Stimulated activated CD4-positive, alpha-beta T cell treated with anti-CD3 and anti-CD28 coated beads, Interleukin-12 subunit alpha, Interleukin-12 subunit beta, amount 100 ng/mL, for 4 hours (primary cell): ENCODE measurements around the gene ITGA7.
"Not testable (repeated sequence)": the region's sequence is repeated elsewhere in the genome, so short reads cannot be mapped to it uniquely, and the experiment has no call there.

Experiments used
- DNase-seq: peaks from one replicate; pipeline ENCODE4 v3.0.0-alpha.2; 2020

The ITGA7 gene

GRCh38 chr12:55679691-55680090 lies 28.0 kb downstream of the ITGA7 start:
- no peak for DNase-seq

DNA sequence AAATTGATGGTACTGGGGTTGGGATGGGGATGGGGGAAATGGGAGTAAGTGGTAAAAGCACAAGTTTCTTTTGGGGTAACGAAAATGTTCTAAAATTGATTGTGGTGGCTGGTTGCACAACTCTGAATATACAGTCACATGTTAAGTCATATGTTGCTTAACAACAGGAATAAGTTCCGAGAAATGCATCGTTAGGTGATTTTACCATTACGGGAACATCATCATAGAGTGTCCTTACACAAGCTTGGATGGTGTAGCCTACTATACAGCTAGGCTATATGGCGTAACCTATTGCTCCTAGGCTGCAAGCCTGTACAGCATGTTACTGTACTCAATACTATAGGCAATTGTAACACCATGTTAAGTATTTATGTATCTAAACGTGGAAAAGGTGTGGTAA lies 31.0 kb downstream of the ITGA7 start:
- no peak for DNase-seq

- no peak for DNase-seq
These were observed 32.0 kb downstream of the ITGA7 start for GRCh38 chr12:55675666-55676065.

- no peak for DNase-seq
These were observed 34.1 kb downstream of the ITGA7 start for GRCh38 chr12:55673638-55674037.

- no peak for DNase-seq
These were observed 36.0 kb downstream of the ITGA7 start for GRCh38 chr12:55671746-55672145.

- no peak for DNase-seq
These were observed 37.4 kb downstream of the ITGA7 start for GRCh38 chr12:55670276-55670675.

DNA sequence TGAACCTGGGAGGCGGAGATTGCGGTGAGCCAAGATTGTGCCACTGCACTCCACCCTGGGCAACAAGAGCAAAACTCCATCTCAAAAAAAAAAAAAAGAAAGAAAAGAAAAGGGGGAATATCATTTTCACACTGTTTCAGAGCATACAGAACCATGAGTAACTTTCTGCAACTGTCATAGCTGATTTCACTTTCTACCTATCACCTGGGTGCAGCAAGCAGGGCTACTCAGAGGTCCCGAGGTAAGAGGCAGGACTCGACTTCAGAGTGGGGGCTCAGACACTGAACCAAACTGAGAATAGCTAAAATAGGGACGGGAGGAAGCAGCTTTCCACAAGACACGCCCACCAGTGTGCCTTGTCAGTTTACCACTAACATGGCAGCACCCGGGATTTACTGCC lies 41.2 kb downstream of the ITGA7 start:
- DNase-seq: no peak

- no peak for DNase-seq
These were observed 42.9 kb downstream of the ITGA7 start for GRCh38 chr12:55664826-55665225.

DNA sequence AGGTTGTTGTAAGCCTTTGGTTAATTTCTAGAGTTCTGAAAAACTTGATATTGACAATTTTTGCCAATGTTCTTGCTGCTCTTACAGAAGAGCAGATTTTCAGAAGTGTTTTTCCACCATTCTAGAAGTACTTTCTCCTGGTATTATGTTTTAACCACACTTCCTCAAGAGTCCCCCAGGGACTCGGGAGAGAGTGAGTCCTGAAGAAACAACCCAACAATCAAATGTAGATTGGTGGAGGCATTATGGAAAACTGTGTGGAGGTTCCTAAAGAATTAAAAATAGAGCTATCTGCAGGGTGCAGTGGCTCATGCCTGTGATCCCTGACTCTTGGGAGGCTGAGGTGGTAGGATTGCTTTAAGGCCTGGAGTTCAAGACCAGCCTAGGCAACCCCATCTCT lies 44.3 kb downstream of the ITGA7 start:
- DNase-seq: no peak

GRCh38 chr12:55659486-55660385 lies 48.0 kb downstream of the ITGA7 start:
- no peak for DNase-seq

DNA sequence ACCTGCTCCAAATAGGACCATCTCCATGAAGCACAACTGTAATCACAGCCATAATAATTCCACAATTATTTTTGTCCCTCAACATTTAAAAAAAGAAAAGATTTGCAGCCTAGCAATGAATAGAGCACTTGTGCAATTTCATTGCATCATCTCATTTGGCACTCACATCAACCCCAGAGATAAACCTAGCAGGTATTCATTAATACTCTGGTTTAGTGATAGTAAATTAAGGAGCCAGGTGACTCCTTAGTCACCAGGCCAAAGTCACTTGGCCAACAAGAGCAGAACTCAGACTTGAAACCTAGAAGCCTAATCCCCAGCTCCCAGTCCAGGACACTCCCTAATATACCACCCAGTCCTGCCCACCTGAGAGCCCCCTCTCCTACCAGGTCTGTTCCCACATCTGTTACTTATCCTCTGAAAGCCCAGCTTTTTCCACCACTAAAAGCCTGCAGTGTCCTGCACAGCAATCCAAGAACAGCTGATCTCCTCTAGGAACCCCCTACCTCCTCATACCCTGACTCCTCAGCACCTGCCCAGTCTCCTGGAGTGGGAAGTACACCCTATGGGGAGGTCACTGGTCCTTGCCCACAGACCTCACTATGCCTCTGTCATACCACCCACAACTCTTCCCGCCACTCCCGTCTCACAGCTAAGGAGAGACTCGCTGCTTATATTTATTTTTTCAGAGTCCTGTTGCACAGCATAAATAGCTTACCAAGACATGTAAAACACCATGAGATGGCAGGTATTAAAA lies 48.9 kb downstream of the ITGA7 start:
- no peak for DNase-seq

GRCh38 chr12:55658212-55658611 lies 49.5 kb downstream of the ITGA7 start:
- DNase-seq: no peak

- DNase-seq: no peak
These were observed 50.5 kb downstream of the ITGA7 start for GRCh38 chr12:55657212-55657611.

GRCh38 chr12:55654511-55655214 lies 53.0 kb downstream of the ITGA7 start:
- DNase-seq: no peak

GRCh38 chr12:55653031-55653430 lies 54.7 kb downstream of the ITGA7 start:
- no peak for DNase-seq

DNA sequence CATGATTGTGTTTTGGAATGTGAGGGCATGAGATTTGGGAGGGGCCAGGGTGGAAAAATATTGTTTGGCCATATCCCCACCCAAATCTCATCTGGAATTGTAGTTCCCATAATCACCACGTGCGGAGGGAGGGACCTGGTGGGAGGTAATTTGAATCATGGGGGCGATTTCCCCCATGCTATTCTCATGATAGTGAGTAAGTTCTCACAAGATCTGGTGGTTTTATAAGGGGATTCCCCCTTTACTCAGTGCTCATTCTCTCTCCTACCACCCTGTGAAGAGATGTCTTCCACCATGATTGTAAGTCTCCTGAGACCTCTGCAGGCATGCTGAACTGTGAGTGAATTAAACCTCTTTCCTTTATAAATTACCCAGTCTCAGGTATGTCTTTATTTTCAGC lies 55.4 kb downstream of the ITGA7 start:
- DNase-seq: no peak

- no peak for DNase-seq
These were observed 56.4 kb downstream of the ITGA7 start for GRCh38 chr12:55651299-55651683.

DNA sequence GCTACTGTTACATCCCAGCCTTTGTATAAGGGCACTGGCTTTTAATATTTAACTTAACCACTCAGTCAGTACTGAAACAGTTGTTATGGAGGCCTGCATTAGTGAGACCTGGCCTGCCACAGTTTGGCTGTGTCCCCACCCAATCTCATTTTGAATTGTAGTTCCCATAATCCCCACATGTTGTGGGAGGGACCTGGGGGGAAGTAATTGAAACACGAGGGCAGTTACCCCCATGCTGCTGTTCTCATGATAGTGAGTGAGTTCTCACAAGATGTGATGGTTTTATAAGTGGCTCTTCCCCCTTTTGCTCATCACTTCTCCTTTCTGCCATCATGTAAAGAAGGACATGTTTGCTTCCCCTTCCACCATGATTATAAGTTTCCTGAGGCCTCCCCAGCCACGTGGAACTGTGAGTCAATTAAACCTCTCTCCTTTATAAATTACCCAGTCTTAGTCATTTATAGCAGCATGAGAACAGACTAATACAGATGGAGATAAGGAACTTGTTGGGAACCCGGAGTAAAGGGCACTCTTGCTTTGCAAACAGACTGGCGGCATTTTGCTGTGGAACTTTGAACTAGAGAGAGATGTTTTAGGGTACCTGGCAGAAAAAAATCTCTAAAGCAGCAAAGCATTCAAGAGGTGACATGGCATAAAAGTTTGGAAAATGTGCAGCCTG lies 56.9 kb downstream of the ITGA7 start:
- DNase-seq: not testable (repeated sequence)

GRCh38 chr12:55647027-55647426 lies 60.7 kb downstream of the ITGA7 start:
- no peak for DNase-seq

DNA sequence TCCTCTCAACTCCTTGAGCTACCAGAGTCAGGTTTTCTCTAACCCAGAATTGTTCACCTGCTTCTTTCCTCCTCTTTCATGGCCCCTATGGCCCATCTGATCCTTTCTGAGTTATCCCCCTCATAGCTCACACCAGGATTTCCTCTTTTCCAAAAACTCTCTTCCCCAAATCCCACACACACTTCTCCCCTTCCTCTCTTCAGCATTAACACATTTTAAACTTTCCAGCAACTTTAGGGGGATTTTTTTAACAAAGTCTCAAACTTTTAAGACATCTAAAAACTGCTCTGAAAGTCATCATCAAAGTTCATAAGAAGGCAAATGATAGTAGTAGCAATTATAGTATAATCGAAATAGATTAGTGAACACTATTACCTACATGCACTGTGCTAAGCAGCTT lies 63.1 kb downstream of the ITGA7 start:
- no peak for DNase-seq

DNA sequence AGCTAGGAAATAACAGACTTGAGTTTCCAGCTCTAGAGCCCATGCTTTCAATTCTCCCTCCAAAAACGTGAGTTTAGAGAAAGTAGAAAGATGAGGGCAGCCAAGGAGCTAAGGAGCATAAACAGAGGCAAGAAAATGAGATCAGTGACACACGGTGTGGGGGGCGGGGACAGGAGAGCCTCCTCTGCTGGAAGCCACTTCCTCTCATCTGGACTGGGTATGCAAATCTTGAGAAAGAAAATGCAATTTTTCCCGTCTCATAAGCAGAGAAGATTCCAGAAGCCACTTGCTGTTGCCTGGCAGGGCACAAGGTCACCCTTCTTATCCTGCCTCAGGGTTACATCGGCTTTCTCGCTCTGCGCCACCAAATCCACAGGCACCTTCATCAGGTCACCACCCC lies 65.0 kb downstream of the ITGA7 start:
- no peak for DNase-seq

DNA sequence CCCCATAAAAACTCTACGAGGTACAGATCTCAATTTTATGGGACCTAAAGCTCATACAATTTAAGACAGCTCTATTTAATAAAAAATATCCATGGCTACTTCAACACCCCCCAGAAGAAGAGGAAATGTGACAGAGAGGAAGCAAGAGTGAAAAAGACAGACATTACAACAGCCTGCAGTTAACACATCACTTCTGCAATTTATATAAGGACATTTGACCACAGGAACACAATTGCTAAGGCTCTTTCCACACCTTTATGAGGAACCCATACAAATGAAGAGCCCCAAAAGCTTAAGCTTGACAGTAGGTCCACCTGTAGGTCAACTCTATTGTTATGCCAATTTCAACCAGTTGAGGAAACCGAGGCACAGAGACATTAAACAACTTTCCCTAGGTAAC lies 65.4 kb downstream of the ITGA7 start:
- no peak for DNase-seq

- DNase-seq: no peak
These were observed 66.1 kb downstream of the ITGA7 start for GRCh38 chr12:55641595-55641994.
